Body of pancreas (tissue), 4 donors: Measurements from ENCODE around the gene ULK1.

ENCODE experiments used
- CTCF ChIP-seq, 7 experiments: fragments of 450-650 bp in 4 of 7; fragments of 200-600 bp in 3 of 7; sonication (generic) in 3 of 7; IDR thresholded peaks; one replicate each; pipeline ENCODE4 v1.5.1; 2016 to 2019; ENCODE audit warnings: antibody characterized with exemption in 7 of 7
- POLR2A ChIP-seq, 3 donors: fragments of 450-650 bp; IDR thresholded peaks; one replicate each; pipeline ENCODE4 v1.6.1; 2016; ENCODE audit warnings: antibody characterized with exemption in 3 of 3, mild to moderate bottlenecking in 2 of 3

GRCh38 chr12:131867891-131868675, 26.3 kb upstream of the ULK1 start:
- no peak for TF ChIP-seq CTCF (IDR thresholded peaks at IDR 0.05)
- TF ChIP-seq POLR2A (IDR thresholded peaks at IDR 0.05), result no peak
